Natural killer cell (primary cell): ENCODE data around the gene SNAP29. TPM values are rescaled to one million over a fixed set of nuclear protein-coding genes. Genes with fewer than 3 reads are reported as not detected.
"Not testable (repeated sequence)": the region's sequence is repeated elsewhere in the genome, so short reads cannot be mapped to it uniquely, and the experiment has no call there.

Source experiments
- ATAC-seq, 3 donors: fragments of 150-1000 bp in 2 of 3; fragments of 200-7000 bp in 1 of 3; cut with Tn5 transposase; 1 replicate in 1 of 3; 2 replicates in 2 of 3; pipeline ENCODE4 v1.10.0; 2021; ENCODE audit warnings: mild to moderate bottlenecking in 2 of 3, moderate library complexity in 2 of 3
- DNase-seq, 2 donors: peaks; one replicate each; pipeline versions ENCODE4 v3.0.0 to v3.0.0-alpha.2; 2013 to 2021; ENCODE audit warnings: mixed read lengths in 1 of 2
- H3K27ac ChIP-seq: one replicate; pipeline ENCODE4 v1.5.1; 2013; ENCODE audit warnings: mild to moderate bottlenecking, low read length
- H3K27me3 ChIP-seq: one replicate; pipeline ENCODE4 v1.6.1; 2013; ENCODE audit warnings: low read length; ENCODE audit not compliant: control insufficient read depth, insufficient read depth
- H3K36me3 ChIP-seq: one replicate; pipeline ENCODE4 v1.6.1; 2013; ENCODE audit warnings: low read length; ENCODE audit not compliant: control insufficient read depth, insufficient read depth
- H3K4me1 ChIP-seq: one replicate; pipeline ENCODE4 v1.6.1; 2013; ENCODE audit warnings: low read length; ENCODE audit not compliant: control insufficient read depth, insufficient read depth
- H3K4me3 ChIP-seq: one replicate; pipeline ENCODE4 v1.5.1; 2013; ENCODE audit warnings: low read length
- H3K9me3 ChIP-seq: one replicate; pipeline ENCODE4 v1.6.1; 2013; ENCODE audit warnings: low read length; ENCODE audit not compliant: control insufficient read depth, insufficient read depth
- H3K27ac Mint-ChIP-seq, 2 donors: one replicate each; pipeline ENCODE4 v1.8.0; 2022; ENCODE audit warnings: mild to moderate bottlenecking in 2 of 2, mixed read lengths in 2 of 2, moderate library complexity in 1 of 2
- H3K27me3 Mint-ChIP-seq, 2 donors: one replicate each; pipeline ENCODE4 v1.8.0; 2022; ENCODE audit warnings: low read depth in 2 of 2, mixed read lengths in 2 of 2
- H3K36me3 Mint-ChIP-seq: one replicate; pipeline ENCODE4 v1.8.0; 2022; ENCODE audit warnings: mixed read lengths
- H3K4me1 Mint-ChIP-seq, 2 donors: one replicate each; pipeline ENCODE4 v1.8.0; 2022; ENCODE audit warnings: mixed read lengths in 2 of 2
- H3K4me3 Mint-ChIP-seq: one replicate; pipeline ENCODE4 v1.8.0; 2022; ENCODE audit warnings: mild to moderate bottlenecking, moderate library complexity, mixed read lengths
- H3K9me3 Mint-ChIP-seq, 2 donors: one replicate each; pipeline ENCODE4 v1.8.0; 2022; ENCODE audit warnings: mixed read lengths in 2 of 2
- WGBS: methylation state at CpG from one replicate; pipeline ENCODE4 v1.1.7; 2013; ENCODE audit warnings: missing lambda C conversion rate; ENCODE audit not compliant: insufficient coverage; 5-methylcytosine and 5-hydroxymethylcytosine counted together
- intact Hi-C: fragments of 100-400 bp; cut with micrococcal nuclease; formaldehyde crosslinking; loops from one replicate; pipeline ENCODE4 v1.14.2; 2022
- total RNA-seq, 4 donors: library from RNA; stranded (reverse); fragments of 120-200 nt in 1 of 4; gene quantifications; one replicate each; pipeline versions ENCODE4 v1.2.3 to v1.2.4, GENCODE V29; 2013 to 2022
- TF ChIP-seq, protein P1 (sequence below): fragments of 200-600 bp; IDR thresholded peaks from one replicate; pipeline ENCODE4 v1.8.0; 2022; ENCODE audit warnings: antibody characterized with exemption

SNAP29 gene
- total RNA-seq, 3 donors from 2014 or later (not counting 1 experiment from before 2014, with no cell fraction given): 35.1 to 40.3 (median 36.8) TPM

GRCh38 chr22:20927940-20928572 lies 69.2 kb downstream of the SNAP29 start:
- ATAC-seq (no peak), DNase-seq (no peak)
- Mint-ChIP-seq H3K27me3 (no peaks in the 10 kb centered on the region), H3K36me3 (no peaks in the 10 kb centered on the region), H3K9me3 (no peaks in the 10 kb centered on the region), H3K4me1 (peaks cover 54 to 62% of the 10 kb centered on the region in 2 donors), H3K27ac (peak overlapping the region in 1 of 2 donors; percentile 44), H3K4me3 (no peak overlapping the region)
- WGBS: 92% methylated on average over 4 of the region's 4 CpGs
- no peaks in the 10 kb centered on the region for H3K27me3 ChIP-seq
- H3K36me3 ChIP-seq: no peaks in the 10 kb centered on the region
- peaks cover 34% of the 10 kb centered on the region for H3K4me1 ChIP-seq
- TF ChIP-seq, protein P1, sequence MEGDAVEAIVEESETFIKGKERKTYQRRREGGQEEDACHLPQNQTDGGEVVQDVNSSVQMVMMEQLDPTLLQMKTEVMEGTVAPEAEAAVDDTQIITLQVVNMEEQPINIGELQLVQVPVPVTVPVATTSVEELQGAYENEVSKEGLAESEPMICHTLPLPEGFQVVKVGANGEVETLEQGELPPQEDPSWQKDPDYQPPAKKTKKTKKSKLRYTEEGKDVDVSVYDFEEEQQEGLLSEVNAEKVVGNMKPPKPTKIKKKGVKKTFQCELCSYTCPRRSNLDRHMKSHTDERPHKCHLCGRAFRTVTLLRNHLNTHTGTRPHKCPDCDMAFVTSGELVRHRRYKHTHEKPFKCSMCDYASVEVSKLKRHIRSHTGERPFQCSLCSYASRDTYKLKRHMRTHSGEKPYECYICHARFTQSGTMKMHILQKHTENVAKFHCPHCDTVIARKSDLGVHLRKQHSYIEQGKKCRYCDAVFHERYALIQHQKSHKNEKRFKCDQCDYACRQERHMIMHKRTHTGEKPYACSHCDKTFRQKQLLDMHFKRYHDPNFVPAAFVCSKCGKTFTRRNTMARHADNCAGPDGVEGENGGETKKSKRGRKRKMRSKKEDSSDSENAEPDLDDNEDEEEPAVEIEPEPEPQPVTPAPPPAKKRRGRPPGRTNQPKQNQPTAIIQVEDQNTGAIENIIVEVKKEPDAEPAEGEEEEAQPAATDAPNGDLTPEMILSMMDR: no peak
- H3K27ac ChIP-seq: no peak overlapping the region
- H3K9me3 ChIP-seq: no peaks in the 10 kb centered on the region
- no peak overlapping the region for H3K4me3 ChIP-seq
- intact Hi-C loops: loop anchor here (2.0 kb wide), 1 partner anchor 53 kb away; no protein-coding TSS in a partner anchor

GRCh38 chr22:20928573-20928967 lies 69.8 kb downstream of the SNAP29 start:
- ATAC-seq (no peak), DNase-seq (no peak)
- Mint-ChIP-seq H3K27ac (peak overlapping the region in 1 of 2 donors; percentile 44), H3K36me3 (no peaks in the 10 kb centered on the region), H3K4me3 (no peak overlapping the region), H3K4me1 (peaks cover 54 to 66% of the 10 kb centered on the region in 2 donors), H3K27me3 (no peaks in the 10 kb centered on the region), H3K9me3 (no peaks in the 10 kb centered on the region)
- intact Hi-C loops: no loop called here
- peaks cover under 1% of the 10 kb centered on the region for H3K36me3 ChIP-seq
- no peak overlapping the region for H3K27ac ChIP-seq
- H3K4me3 ChIP-seq: no peak overlapping the region
- H3K27me3 ChIP-seq: no peaks in the 10 kb centered on the region
- 100% methylated on average over 2 of the region's 4 CpGs for WGBS
- peaks cover 31% of the 10 kb centered on the region for H3K4me1 ChIP-seq
- H3K9me3 ChIP-seq: no peaks in the 10 kb centered on the region
- TF ChIP-seq, protein P1: no peak

DNA sequence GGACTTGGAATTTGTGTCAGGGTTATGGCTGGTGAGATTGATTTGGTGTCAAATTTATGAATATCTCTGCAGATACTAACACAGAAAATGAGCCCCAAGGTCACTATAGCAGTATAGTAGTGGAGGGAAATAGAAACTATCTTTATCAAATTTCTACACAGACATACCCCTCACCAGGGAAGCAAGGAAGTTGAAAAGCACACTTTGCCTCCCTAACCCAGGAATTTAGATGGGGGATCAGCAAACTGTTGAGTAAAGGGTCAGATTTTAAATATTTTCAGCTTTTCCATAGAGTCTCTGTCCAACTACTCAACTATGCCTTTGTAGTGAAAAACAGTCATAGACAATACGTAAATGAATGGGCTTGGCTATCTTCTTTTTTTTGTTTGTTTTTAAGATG lies 71.2 kb downstream of the SNAP29 start:
- no peak overlapping the region for H3K4me3 ChIP-seq
- DNase-seq (no peak), ATAC-seq (no peak)
- intact Hi-C loops: no loop called here
- H3K27me3 ChIP-seq: no peaks in the 10 kb centered on the region
- H3K9me3 ChIP-seq: no peaks in the 10 kb centered on the region
- Mint-ChIP-seq H3K27ac (peak overlapping the region; percentile 2 to 59), H3K27me3 (no peaks in the 10 kb centered on the region), H3K4me1 (peaks cover 59 to 72% of the 10 kb centered on the region in 2 donors), H3K36me3 (peaks cover 5% of the 10 kb centered on the region), H3K9me3 (no peaks in the 10 kb centered on the region), H3K4me3 (no peak overlapping the region)
- peaks cover 13% of the 10 kb centered on the region for H3K36me3 ChIP-seq
- TF ChIP-seq, protein P1: no peak
- no peak overlapping the region for H3K27ac ChIP-seq
- 100% methylated on average over 1 of the region's 1 CpG for WGBS
- H3K4me1 ChIP-seq: peaks cover 28% of the 10 kb centered on the region

DNA sequence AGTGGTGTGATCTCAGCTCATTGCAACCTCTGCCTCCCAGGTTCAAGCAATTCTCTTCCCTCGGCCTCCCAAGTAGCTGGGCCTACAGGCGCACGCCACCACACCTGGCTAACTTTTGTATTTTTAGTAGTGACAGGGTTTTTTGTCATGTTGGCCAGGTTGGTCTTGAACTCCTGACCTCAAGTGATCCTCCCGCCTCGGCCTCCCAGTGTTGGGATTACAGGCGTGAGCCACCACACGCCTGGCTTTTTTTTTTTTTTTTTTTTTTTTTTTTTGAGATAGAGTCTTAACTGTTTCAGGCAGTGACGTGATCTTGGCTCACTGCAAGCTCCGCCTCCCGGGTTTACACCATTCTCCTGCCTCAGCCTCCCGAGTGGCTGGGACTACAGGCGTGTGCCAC lies 71.6 kb downstream of the SNAP29 start:
- ATAC-seq, intact Hi-C loops, H3K27me3 Mint-ChIP-seq, H3K36me3 Mint-ChIP-seq, DNase-seq, H3K9me3 ChIP-seq, H3K4me3 Mint-ChIP-seq, H3K4me3 ChIP-seq, H3K27ac ChIP-seq, H3K9me3 Mint-ChIP-seq, H3K27me3 ChIP-seq: not testable (repeated sequence)
- H3K4me1 ChIP-seq: peaks cover 25% of the 10 kb centered on the region
- Mint-ChIP-seq H3K27ac (peak overlapping the region in 1 of 2 donors; percentile 76), H3K4me1 (peaks cover 56 to 70% of the 10 kb centered on the region in 2 donors)
- 92% methylated on average over 8 of the region's 12 CpGs for WGBS
- peaks cover 13% of the 10 kb centered on the region for H3K36me3 ChIP-seq
